Neural crest cell (in vitro differentiated cells): ENCODE results near the gene WWOX. TPM values are rescaled to one million over a fixed set of nuclear protein-coding genes. Genes with fewer than 3 reads are reported as not detected.

Source experiments
- DNase-seq: peaks from one replicate; pipeline ENCODE4 v3.0.0; 2021; ENCODE audit warnings: low read depth, mixed read lengths, low spot score
- H3K27ac Mint-ChIP-seq: one replicate; pipeline ENCODE4 v1.8.0; 2021; ENCODE audit warnings: mild to moderate bottlenecking, mixed read lengths; ENCODE audit not compliant: unreplicated experiment
- H3K27me3 Mint-ChIP-seq: 2 replicates; pipeline ENCODE4 v1.8.0; 2021; ENCODE audit warnings: low read depth, mild to moderate bottlenecking, mixed read lengths
- H3K36me3 Mint-ChIP-seq: 2 replicates; pipeline ENCODE4 v1.8.0; 2021; ENCODE audit warnings: low read depth, mild to moderate bottlenecking, mixed read lengths
- H3K4me1 Mint-ChIP-seq: 2 replicates; pipeline ENCODE4 v1.8.0; 2021; ENCODE audit warnings: mixed read lengths
- H3K4me3 Mint-ChIP-seq: one replicate; pipeline ENCODE4 v1.8.0; 2021; ENCODE audit warnings: mild to moderate bottlenecking, mixed read lengths
- H3K9me3 Mint-ChIP-seq: 2 replicates; pipeline ENCODE4 v1.8.0; 2021; ENCODE audit warnings: mixed read lengths
- total RNA-seq: library from RNA; stranded (reverse); gene quantifications from 2 replicates; pipeline ENCODE4 v1.2.1, GENCODE V29; 2021
- TF ChIP-seq, protein P1 (sequence below): fragments of 200-600 bp; sonication (generic); conservative IDR thresholded peaks from 2 replicates; pipeline ENCODE4 v1.5.0; 2021; ENCODE audit warnings: antibody characterized with exemption, mild to moderate bottlenecking

WWOX gene
- total RNA-seq, 1 donor from 2014 or later, result 30.5 TPM

- TF ChIP-seq, protein P1, sequence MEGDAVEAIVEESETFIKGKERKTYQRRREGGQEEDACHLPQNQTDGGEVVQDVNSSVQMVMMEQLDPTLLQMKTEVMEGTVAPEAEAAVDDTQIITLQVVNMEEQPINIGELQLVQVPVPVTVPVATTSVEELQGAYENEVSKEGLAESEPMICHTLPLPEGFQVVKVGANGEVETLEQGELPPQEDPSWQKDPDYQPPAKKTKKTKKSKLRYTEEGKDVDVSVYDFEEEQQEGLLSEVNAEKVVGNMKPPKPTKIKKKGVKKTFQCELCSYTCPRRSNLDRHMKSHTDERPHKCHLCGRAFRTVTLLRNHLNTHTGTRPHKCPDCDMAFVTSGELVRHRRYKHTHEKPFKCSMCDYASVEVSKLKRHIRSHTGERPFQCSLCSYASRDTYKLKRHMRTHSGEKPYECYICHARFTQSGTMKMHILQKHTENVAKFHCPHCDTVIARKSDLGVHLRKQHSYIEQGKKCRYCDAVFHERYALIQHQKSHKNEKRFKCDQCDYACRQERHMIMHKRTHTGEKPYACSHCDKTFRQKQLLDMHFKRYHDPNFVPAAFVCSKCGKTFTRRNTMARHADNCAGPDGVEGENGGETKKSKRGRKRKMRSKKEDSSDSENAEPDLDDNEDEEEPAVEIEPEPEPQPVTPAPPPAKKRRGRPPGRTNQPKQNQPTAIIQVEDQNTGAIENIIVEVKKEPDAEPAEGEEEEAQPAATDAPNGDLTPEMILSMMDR, result no peak
- no peak for DNase-seq
- Mint-ChIP-seq H3K36me3 (no peaks in the 10 kb centered on the region), H3K4me3 (no peak overlapping the region), H3K27me3 (peaks cover 2% of the 10 kb centered on the region), H3K9me3 (no peaks in the 10 kb centered on the region), H3K4me1 (peaks cover 14% of the 10 kb centered on the region), H3K27ac (no peak overlapping the region)
Measured at GRCh38 chr16:79004309-79004708, 904.9 kb downstream of the WWOX start.

DNA sequence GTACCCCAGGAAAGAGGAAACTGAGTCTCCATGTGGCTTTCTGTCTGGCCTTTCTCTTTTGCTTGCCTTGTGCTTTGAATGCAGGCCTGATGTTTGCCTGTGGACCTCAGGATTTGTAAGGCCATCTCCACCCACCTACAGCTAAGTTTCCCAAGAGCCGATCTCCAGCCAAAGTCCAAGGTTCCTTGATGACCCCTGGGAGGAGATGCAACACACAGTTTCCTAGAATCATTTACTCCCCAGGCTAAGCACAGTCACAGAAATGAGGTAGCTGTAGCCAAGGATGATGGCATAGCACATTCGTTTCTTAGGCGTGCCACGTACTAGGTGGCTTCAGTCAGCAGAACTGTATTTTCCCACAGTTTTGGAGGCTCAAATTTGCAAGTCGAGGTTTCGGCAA lies 905.6 kb downstream of the WWOX start:
- no peaks in the 10 kb centered on the region for H3K36me3 Mint-ChIP-seq
- H3K27me3 Mint-ChIP-seq, result peaks cover 2% of the 10 kb centered on the region
- no peak for DNase-seq
- H3K27ac Mint-ChIP-seq, result no peak overlapping the region
- H3K9me3 Mint-ChIP-seq, result no peaks in the 10 kb centered on the region
- TF ChIP-seq, protein P1, result no peak
- H3K4me3 Mint-ChIP-seq, result no peak overlapping the region
- peaks cover 14% of the 10 kb centered on the region for H3K4me1 Mint-ChIP-seq

DNA sequence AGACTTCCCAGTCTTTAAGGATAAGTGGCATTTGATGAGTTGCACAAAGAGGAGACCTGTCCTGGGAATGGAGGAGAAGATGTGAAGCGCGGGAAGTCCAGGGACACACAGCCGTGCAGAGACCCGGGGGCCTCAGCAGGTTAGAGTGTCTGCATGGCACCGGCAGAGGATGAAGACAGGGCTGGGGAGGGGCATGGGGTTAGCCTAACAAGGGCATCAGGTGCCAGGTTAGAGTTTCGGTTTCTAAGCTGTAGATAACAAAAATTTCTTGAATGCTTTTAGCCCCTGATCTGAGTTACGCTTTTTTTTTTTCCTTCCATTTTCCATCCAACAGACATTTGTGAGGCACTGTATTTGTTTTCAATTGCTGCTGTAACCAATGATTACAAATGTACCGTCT lies 906.8 kb downstream of the WWOX start:
- Mint-ChIP-seq H3K4me3 (no peak overlapping the region), H3K36me3 (no peaks in the 10 kb centered on the region), H3K4me1 (peaks cover 8% of the 10 kb centered on the region), H3K27me3 (peaks cover 2% of the 10 kb centered on the region), H3K9me3 (no peaks in the 10 kb centered on the region), H3K27ac (no peak overlapping the region)
- DNase-seq, result no peak
- TF ChIP-seq, protein P1, result no peak

DNA sequence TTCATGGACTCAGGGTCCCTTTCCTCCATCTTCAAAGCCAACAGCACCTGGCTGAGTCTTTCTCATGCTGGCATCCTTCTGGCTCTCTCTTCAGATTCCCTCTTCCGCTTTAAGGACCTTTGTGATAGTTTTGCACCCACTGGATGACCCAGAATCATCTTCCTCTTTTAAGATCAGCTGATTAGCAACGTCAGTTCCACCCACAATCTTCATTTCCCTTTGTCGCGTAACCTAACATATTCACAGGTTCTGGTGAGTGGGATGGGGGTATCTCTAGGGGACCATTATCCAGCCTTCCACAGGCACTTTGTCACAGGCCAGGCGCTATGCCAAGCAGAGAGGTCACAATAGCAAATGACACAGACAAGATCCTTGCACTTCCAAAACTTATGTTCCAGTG lies 907.3 kb downstream of the WWOX start:
- Mint-ChIP-seq H3K4me3 (no peak overlapping the region), H3K27ac (no peak overlapping the region), H3K27me3 (peaks cover 2% of the 10 kb centered on the region), H3K9me3 (no peaks in the 10 kb centered on the region), H3K4me1 (peaks cover 2% of the 10 kb centered on the region), H3K36me3 (no peaks in the 10 kb centered on the region)
- TF ChIP-seq, protein P1, result no peak
- no peak for DNase-seq

DNA sequence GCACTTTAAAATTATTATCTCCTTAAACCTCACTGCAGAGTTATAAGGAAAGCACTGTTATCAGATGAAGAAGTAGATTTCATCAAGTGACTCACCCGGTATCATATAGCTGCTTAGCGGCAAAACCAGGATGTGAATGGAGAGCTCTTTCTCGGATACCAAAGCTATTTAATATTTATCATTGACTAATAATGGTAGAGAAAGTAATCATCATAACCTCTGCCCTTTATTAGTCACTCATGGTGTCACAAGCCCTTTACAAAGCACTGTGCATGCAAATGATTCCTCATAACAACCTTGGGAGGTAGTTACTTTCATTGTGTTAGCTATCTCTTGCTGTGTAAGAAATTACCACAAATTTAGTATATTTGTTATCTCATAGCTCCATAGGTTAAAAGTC lies 908.2 kb downstream of the WWOX start:
- TF ChIP-seq, protein P1, result no peak
- H3K4me3 Mint-ChIP-seq, result no peak overlapping the region
- H3K9me3 Mint-ChIP-seq, result no peaks in the 10 kb centered on the region
- H3K27ac Mint-ChIP-seq, result no peak overlapping the region
- H3K4me1 Mint-ChIP-seq, result peaks cover 4% of the 10 kb centered on the region
- peaks cover 2% of the 10 kb centered on the region for H3K27me3 Mint-ChIP-seq
- no peak for DNase-seq
- no peaks in the 10 kb centered on the region for H3K36me3 Mint-ChIP-seq
